Neural progenitor cell (in vitro differentiated cells): ENCODE data around the gene NPTN.

Experiments used
- EZH2 ChIP-seq: fragments of 200-600 bp; sonication (generic); IDR thresholded peaks from 2 replicates; pipeline ENCODE4 v1.6.1; 2017; ENCODE audit warnings: antibody characterized with exemption, mild to moderate bottlenecking, moderate library complexity
- EZH2phosphoT487 ChIP-seq: fragments of 200-600 bp; sonication (generic); IDR thresholded peaks from 2 replicates; pipeline ENCODE4 v1.6.1; 2017; ENCODE audit warnings: antibody characterized with exemption
- TF ChIP-seq, protein P1 (sequence below): fragments of 200-600 bp; sonication (generic); IDR thresholded peaks from 2 replicates; pipeline ENCODE4 v1.5.1; 2017; ENCODE audit warnings: antibody characterized with exemption, mild to moderate bottlenecking

GRCh38 chr15:73681063-73681462 lies 47.9 kb upstream of the NPTN start:
- TF ChIP-seq, protein P1, sequence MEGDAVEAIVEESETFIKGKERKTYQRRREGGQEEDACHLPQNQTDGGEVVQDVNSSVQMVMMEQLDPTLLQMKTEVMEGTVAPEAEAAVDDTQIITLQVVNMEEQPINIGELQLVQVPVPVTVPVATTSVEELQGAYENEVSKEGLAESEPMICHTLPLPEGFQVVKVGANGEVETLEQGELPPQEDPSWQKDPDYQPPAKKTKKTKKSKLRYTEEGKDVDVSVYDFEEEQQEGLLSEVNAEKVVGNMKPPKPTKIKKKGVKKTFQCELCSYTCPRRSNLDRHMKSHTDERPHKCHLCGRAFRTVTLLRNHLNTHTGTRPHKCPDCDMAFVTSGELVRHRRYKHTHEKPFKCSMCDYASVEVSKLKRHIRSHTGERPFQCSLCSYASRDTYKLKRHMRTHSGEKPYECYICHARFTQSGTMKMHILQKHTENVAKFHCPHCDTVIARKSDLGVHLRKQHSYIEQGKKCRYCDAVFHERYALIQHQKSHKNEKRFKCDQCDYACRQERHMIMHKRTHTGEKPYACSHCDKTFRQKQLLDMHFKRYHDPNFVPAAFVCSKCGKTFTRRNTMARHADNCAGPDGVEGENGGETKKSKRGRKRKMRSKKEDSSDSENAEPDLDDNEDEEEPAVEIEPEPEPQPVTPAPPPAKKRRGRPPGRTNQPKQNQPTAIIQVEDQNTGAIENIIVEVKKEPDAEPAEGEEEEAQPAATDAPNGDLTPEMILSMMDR, result no peak
- no peak for TF ChIP-seq EZH2phosphoT487
- TF ChIP-seq EZH2, result no peak
